Nephron (organoid): ENCODE measurements around the gene RYR1.

Experiments
- H3K27ac Mint-ChIP-seq, 3 experiments: 2 replicates each; pipeline ENCODE4 v1.8.0; 2020; ENCODE audit warnings: mixed read lengths in 3 of 3, mild to moderate bottlenecking in 2 of 3, moderate library complexity in 1 of 3
- H3K27me3 Mint-ChIP-seq: 2 replicates; pipeline ENCODE4 v1.8.0; 2021; ENCODE audit warnings: low read depth, mild to moderate bottlenecking, moderate library complexity, mixed read lengths
- H3K36me3 Mint-ChIP-seq: 2 replicates; pipeline ENCODE4 v1.8.0; 2020; ENCODE audit warnings: low read depth, mixed read lengths
- H3K4me1 Mint-ChIP-seq: 2 replicates; pipeline ENCODE4 v1.8.0; 2020; ENCODE audit warnings: mixed read lengths
- H3K4me3 Mint-ChIP-seq, 3 experiments: 2 replicates each; pipeline ENCODE4 v1.8.0; 2020; ENCODE audit warnings: mild to moderate bottlenecking in 3 of 3, mixed read lengths in 3 of 3, moderate library complexity in 2 of 3
- H3K9me3 Mint-ChIP-seq: 2 replicates; pipeline ENCODE4 v1.8.0; 2020; ENCODE audit warnings: mixed read lengths
- CTCF ChIP-seq, 3 experiments: fragments of 200-600 bp; sonication (generic); IDR thresholded peaks; one replicate each; pipeline ENCODE4 v1.5.0; 2021; ENCODE audit warnings: antibody characterized with exemption in 3 of 3; ENCODE audit not compliant: unreplicated experiment in 3 of 3

The RYR1 gene

GRCh38 chr19:38449518-38449917, 16.0 kb downstream of the RYR1 start:
- TF ChIP-seq CTCF (IDR thresholded peaks at IDR 0.05; ENCODE audit: unreplicated experiment in 3 of 3): no peak
- H3K27ac Mint-ChIP-seq: no peak overlapping the region
- peaks cover 8% of the 10 kb centered on the region for H3K36me3 Mint-ChIP-seq
- no peaks in the 10 kb centered on the region for H3K27me3 Mint-ChIP-seq
- H3K9me3 Mint-ChIP-seq: no peaks in the 10 kb centered on the region
- H3K4me1 Mint-ChIP-seq: no peaks in the 10 kb centered on the region
- H3K4me3 Mint-ChIP-seq: no peak overlapping the region

GRCh38 chr19:38451036-38451435, 17.5 kb downstream of the RYR1 start:
- no peak for TF ChIP-seq CTCF (IDR thresholded peaks at IDR 0.05; ENCODE audit: unreplicated experiment in 3 of 3)
- H3K4me3 Mint-ChIP-seq: no peak overlapping the region
- no peaks in the 10 kb centered on the region for H3K27me3 Mint-ChIP-seq
- no peaks in the 10 kb centered on the region for H3K9me3 Mint-ChIP-seq
- no peak overlapping the region for H3K27ac Mint-ChIP-seq
- peaks cover 8% of the 10 kb centered on the region for H3K36me3 Mint-ChIP-seq
- no peaks in the 10 kb centered on the region for H3K4me1 Mint-ChIP-seq

GRCh38 chr19:38451629-38452028, 18.1 kb downstream of the RYR1 start:
- Mint-ChIP-seq H3K27me3 (no peaks in the 10 kb centered on the region), H3K27ac (no peak overlapping the region), H3K9me3 (no peaks in the 10 kb centered on the region), H3K4me1 (no peaks in the 10 kb centered on the region), H3K4me3 (no peak overlapping the region), H3K36me3 (peaks cover 8% of the 10 kb centered on the region)
- no peak for TF ChIP-seq CTCF (IDR thresholded peaks at IDR 0.05; ENCODE audit: unreplicated experiment in 3 of 3)

- Mint-ChIP-seq H3K27ac (no peak overlapping the region), H3K4me1 (no peaks in the 10 kb centered on the region), H3K4me3 (no peak overlapping the region), H3K27me3 (no peaks in the 10 kb centered on the region), H3K36me3 (peaks cover 17% of the 10 kb centered on the region), H3K9me3 (no peaks in the 10 kb centered on the region)
- no peak for TF ChIP-seq CTCF (IDR thresholded peaks at IDR 0.05; ENCODE audit: unreplicated experiment in 3 of 3)
Observed at GRCh38 chr19:38452430-38453366, 19.2 kb downstream of the RYR1 start.

GRCh38 chr19:38453596-38453995, 20.1 kb downstream of the RYR1 start:
- Mint-ChIP-seq H3K9me3 (no peaks in the 10 kb centered on the region), H3K27ac (no peak overlapping the region), H3K4me3 (no peak overlapping the region), H3K4me1 (no peaks in the 10 kb centered on the region), H3K27me3 (no peaks in the 10 kb centered on the region), H3K36me3 (peaks cover 19% of the 10 kb centered on the region)
- no peak for TF ChIP-seq CTCF (IDR thresholded peaks at IDR 0.05; ENCODE audit: unreplicated experiment in 3 of 3)

- no peak for TF ChIP-seq CTCF (IDR thresholded peaks at IDR 0.05; ENCODE audit: unreplicated experiment in 3 of 3)
- Mint-ChIP-seq H3K27me3 (no peaks in the 10 kb centered on the region), H3K4me1 (no peaks in the 10 kb centered on the region), H3K4me3 (no peak overlapping the region), H3K9me3 (no peaks in the 10 kb centered on the region), H3K36me3 (peaks cover 21% of the 10 kb centered on the region), H3K27ac (no peak overlapping the region)
Observed at GRCh38 chr19:38455031-38455430, 21.5 kb downstream of the RYR1 start.
